GM12864 (cell line): ENCODE measurements around the gene ZNF267.
A peak's percentile ranks its signal among the peaks of the same experiment; 100 is the strongest.

Experiments
- DNase-seq: peaks from one replicate; pipeline ENCODE4 v3.0.0-alpha.2; 2011; ENCODE audit warnings: low read depth
- H3K4me3 ChIP-seq: 2 replicates; pipeline ENCODE4 v1.5.1; 2011; ENCODE audit warnings: mild to moderate bottlenecking, low read depth, low read length, control low read depth
- CTCF ChIP-seq: IDR thresholded peaks from 2 replicates; pipeline ENCODE4 v1.5.1; 2011; ENCODE audit warnings: low read depth, mild to moderate bottlenecking, moderate library complexity, low read length, control low read depth, inconsistent platforms; ENCODE audit errors: missing control alignments

Gene ZNF267

DNA sequence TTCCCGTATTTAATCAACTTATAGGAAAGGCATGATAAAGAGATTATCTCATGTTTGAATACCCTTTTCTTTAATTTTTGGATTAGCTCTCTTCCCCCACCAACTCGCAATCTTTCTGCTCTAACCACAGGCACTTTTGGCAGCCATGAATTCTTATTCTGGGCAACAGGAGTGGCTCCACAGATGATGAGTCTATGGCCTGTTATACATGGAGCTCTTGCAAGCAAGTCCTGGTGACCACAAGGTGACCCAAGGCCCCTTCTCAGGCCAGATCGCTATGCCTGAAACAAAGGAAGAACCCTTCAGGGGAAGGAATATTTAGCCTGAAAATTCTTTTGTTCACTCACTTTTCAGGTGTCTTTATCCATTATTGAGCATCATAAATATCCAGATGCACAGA is 10.8 kb upstream of the ZNF267 start:
- TF ChIP-seq CTCF = no peak
- H3K4me3 ChIP-seq = no peak overlapping the region
- no peak for DNase-seq

GRCh38 chr16:31868164-31868563 is 5.4 kb upstream of the ZNF267 start:
- H3K4me3 ChIP-seq = no peak overlapping the region
- no peak for DNase-seq
- TF ChIP-seq CTCF = no peak

GRCh38 chr16:31868691-31869167 is 4.9 kb upstream of the ZNF267 start:
- peak; percentile 60 for TF ChIP-seq CTCF
- H3K4me3 ChIP-seq = peak overlapping the region; percentile 23; the same call in 1 of the 2 replicates
- DNase-seq = no peak

- peak; percentile 62 for DNase-seq
- TF ChIP-seq CTCF = no peak
- H3K4me3 ChIP-seq = no peak overlapping the region
Measured at GRCh38 chr16:31869511-31870201, 4.0 kb upstream of the ZNF267 start.

GRCh38 chr16:31870809-31871208 is 2.8 kb upstream of the ZNF267 start:
- H3K4me3 ChIP-seq = no peak overlapping the region
- TF ChIP-seq CTCF = no peak
- DNase-seq = no peak

DNA sequence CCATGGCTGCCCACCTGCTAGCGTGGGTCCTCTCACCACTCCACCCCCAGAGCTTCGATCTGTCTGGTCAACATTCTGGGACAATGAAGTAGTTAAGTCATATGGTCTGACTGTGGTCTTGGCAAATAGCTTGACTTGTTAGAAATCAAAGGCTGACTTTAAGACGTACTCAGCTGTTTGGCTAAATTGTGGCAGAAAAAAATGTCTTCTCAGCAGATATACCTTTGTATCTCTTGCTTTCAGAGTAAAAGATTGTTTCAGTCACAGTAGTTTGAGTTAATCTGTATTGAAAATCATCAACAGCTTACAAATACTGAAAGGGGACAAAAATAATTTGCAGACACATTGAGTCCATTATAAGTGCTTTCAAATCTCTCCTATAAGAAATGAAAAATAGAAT is 2.1 kb upstream of the ZNF267 start:
- TF ChIP-seq CTCF = no peak
- DNase-seq = no peak
- H3K4me3 ChIP-seq = no peak overlapping the region

- no peak for DNase-seq
- no peak for TF ChIP-seq CTCF
- no peak overlapping the region for H3K4me3 ChIP-seq
Measured at GRCh38 chr16:31872201-31872600, 1.4 kb upstream of the ZNF267 start.
